ENCODE results near the gene STON1. TPM values are rescaled to one million over a fixed set of nuclear protein-coding genes. Genes with fewer than 3 reads are reported as not detected.

STON1 gene
- total RNA-seq, 1 donor: 25.0 TPM

- peak; percentile 59 for DNase-seq (ENCODE audit: low read depth)
- TF ChIP-seq CTCF (IDR thresholded peaks at IDR 0.05; ENCODE audit: insufficient read depth, low read depth, low read length): no peak
- H3K4me3 ChIP-seq (ENCODE audit: low read depth, low read length): no peak overlapping the region
These were observed 94.7 kb downstream of the STON1 start for GRCh38 chr2:48624696-48625095.

- no peak for DNase-seq (ENCODE audit: low read depth)
- no peak overlapping the region for H3K4me3 ChIP-seq (ENCODE audit: low read depth, low read length)
- TF ChIP-seq CTCF (IDR thresholded peaks at IDR 0.05; ENCODE audit: insufficient read depth, low read depth, low read length): no peak
These were observed 96.1 kb downstream of the STON1 start for GRCh38 chr2:48626047-48626446.

GRCh38 chr2:48633143-48633542 lies 103.2 kb downstream of the STON1 start:
- no peak for TF ChIP-seq CTCF (IDR thresholded peaks at IDR 0.05; ENCODE audit: insufficient read depth, low read depth, low read length)
- DNase-seq (ENCODE audit: low read depth): peak; percentile 83
- H3K4me3 ChIP-seq (ENCODE audit: low read depth, low read length): no peak overlapping the region

- H3K4me3 ChIP-seq (ENCODE audit: low read depth, low read length): no peak overlapping the region
- no peak for TF ChIP-seq CTCF (IDR thresholded peaks at IDR 0.05; ENCODE audit: insufficient read depth, low read depth, low read length)
- DNase-seq (ENCODE audit: low read depth): no peak
These were observed 105.8 kb downstream of the STON1 start for GRCh38 chr2:48635786-48636185.

- TF ChIP-seq CTCF (IDR thresholded peaks at IDR 0.05; ENCODE audit: insufficient read depth, low read depth, low read length): no peak
- H3K4me3 ChIP-seq (ENCODE audit: low read depth, low read length): no peak overlapping the region
- peak; percentile 16 for DNase-seq (ENCODE audit: low read depth)
These were observed 108.3 kb downstream of the STON1 start for GRCh38 chr2:48638261-48638660.

Small RNA genes lying within 50 kb of the gene (small RNA-seq; reads per million reads assigned to genes)
- gene RNU6-282P (not detected), gene TPT1P11 (not detected)

Other genes with a start within 250 kb of the STON1 start
- 29.3 and 40.2 TPM in 2 replicates for gene FOXN2, start 215.5 kb upstream of the STON1 start, total RNA-seq
- gene PPP1R21, start 89.4 kb upstream of the STON1 start, total RNA-seq: 11.9 and 19.0 TPM in 2 replicates
- 0.32 and 4.7 TPM in 2 replicates for gene GTF2A1L, start 87.7 kb downstream of the STON1 start, total RNA-seq
- gene LHCGR, start 225.6 kb downstream of the STON1 start, total RNA-seq: under 0.01 TPM in 1 of 2 replicates, not detected in the other

Measured in fibroblast of villous mesenchyme (primary cell).